Keratinocyte (primary cell): Measurements from ENCODE around the gene MALRD1. TPM values are rescaled to one million over a fixed set of nuclear protein-coding genes. Genes with fewer than 3 reads are reported as not detected.

Experiments used
- DNase-seq: peaks from one replicate; pipeline ENCODE4 v3.0.0-alpha.2; 2011; ENCODE audit warnings: low read depth, missing footprints, low spot score
- FAIRE-seq: peaks from 2 replicates; lab custom pipeline; 2011; peaks lifted over from hg19 to GRCh38; lab: Jason Lieb, UNC
- H2AFZ ChIP-seq: 2 replicates; pipeline ENCODE4 v1.6.0; 2012; ENCODE audit warnings: low read length, control low read depth, inconsistent platforms; ENCODE audit not compliant: control insufficient read depth
- H3K27ac ChIP-seq: 2 replicates; pipeline ENCODE4 v1.5.1; 2011; ENCODE audit warnings: low read length; ENCODE audit not compliant: control insufficient read depth, insufficient read depth
- H3K27me3 ChIP-seq: 3 replicates; pipeline ENCODE4 v1.6.0; 2011; ENCODE audit warnings: low read length; ENCODE audit not compliant: control insufficient read depth, insufficient read depth; ENCODE audit errors: extremely low read depth
- H3K36me3 ChIP-seq, 2 experiments: 2 replicates in 1 of 2; 3 replicates in 1 of 2; pipeline ENCODE4 v1.5.1; 2011; ENCODE audit warnings: low read length in 2 of 2, mild to moderate bottlenecking in 1 of 2; ENCODE audit not compliant: control insufficient read depth in 2 of 2, insufficient read depth in 2 of 2; ENCODE audit errors: extremely low read depth in 1 of 2
- H3K4me1 ChIP-seq: 3 replicates; pipeline ENCODE4 v1.5.1; 2011; ENCODE audit warnings: low read length; ENCODE audit not compliant: control insufficient read depth, insufficient read depth; ENCODE audit errors: extremely low read depth
- H3K4me2 ChIP-seq: 3 replicates; pipeline ENCODE4 v1.6.0; 2011; ENCODE audit warnings: low read depth, low read length; ENCODE audit not compliant: control insufficient read depth, insufficient read depth; ENCODE audit errors: extremely low read depth
- H3K4me3 ChIP-seq, 3 experiments: fragments of 200-600 bp in 1 of 3; sonication (generic) in 1 of 3; 2 replicates in 2 of 3; 3 replicates in 1 of 3; pipeline ENCODE4 v1.5.1; 2011 to 2016; ENCODE audit warnings: low read length in 3 of 3, mild to moderate bottlenecking in 3 of 3, control low read depth in 2 of 3, inconsistent platforms in 1 of 3, low read depth in 1 of 3, mixed read lengths in 1 of 3, mixed run types in 1 of 3, moderate library complexity in 1 of 3; ENCODE audit not compliant: control insufficient read depth in 2 of 3, insufficient read depth in 2 of 3; ENCODE audit errors: extremely low read depth in 1 of 3
- H3K79me2 ChIP-seq: 2 replicates; pipeline ENCODE4 v1.6.0; 2012; ENCODE audit warnings: low read length; ENCODE audit not compliant: control insufficient read depth, insufficient read depth
- H3K9ac ChIP-seq: 3 replicates; pipeline ENCODE4 v1.6.0; 2011; ENCODE audit warnings: low read length; ENCODE audit not compliant: control insufficient read depth, insufficient read depth; ENCODE audit errors: extremely low read depth
- H3K9me1 ChIP-seq: 3 replicates; pipeline ENCODE4 v1.6.0; 2011; ENCODE audit warnings: low read length; ENCODE audit not compliant: control insufficient read depth, insufficient read depth; ENCODE audit errors: extremely low read depth
- H3K9me3 ChIP-seq: 2 replicates; pipeline ENCODE4 v1.5.1; 2012; ENCODE audit warnings: low read depth, low read length; ENCODE audit not compliant: control insufficient read depth
- H4K20me1 ChIP-seq: 3 replicates; pipeline ENCODE4 v1.6.0; 2011; ENCODE audit warnings: low read length; ENCODE audit not compliant: control insufficient read depth, insufficient read depth; ENCODE audit errors: extremely low read depth
- EZH2 ChIP-seq: IDR thresholded peaks from one replicate; pipeline ENCODE4 v1.6.1; 2012; ENCODE audit warnings: inconsistent platforms, mild to moderate bottlenecking, low read length, moderate library complexity
- dilution Hi-C: fragments of 300-500 bp; cut with MboI; formaldehyde crosslinking; loops from one replicate; pipeline ENCODE4 v1.7.0; 2020; ENCODE audit warnings: low sequenced_read_pairs; ENCODE audit not compliant: extremely low pct_ligation_motif_present
- polyA plus RNA-seq, 5 experiments: library from polyadenylated mRNA; depleted of rRNA in 3 of 5; stranded (reverse) in 3 of 5; stranded (forward) in 1 of 5; unstranded in 1 of 5; fragments of >200 nt; gene quantifications; 1 replicate in 1 of 5; 2 replicates in 3 of 5; 3 replicates in 1 of 5; pipeline versions ENCODE4 v1.2.1 to v1.2.3, GENCODE V29; 2011 to 2012; ENCODE audit warnings: missing spikeins in 2 of 5, low read depth in 1 of 5, low replicate concordance in 1 of 5
- TF ChIP-seq, protein P1 (sequence below), 3 experiments: IDR thresholded peaks in 1 of 3; conservative IDR thresholded peaks in 1 of 3; optimal IDR thresholded peaks in 1 of 3; 2 replicates in 2 of 3; 3 replicates in 1 of 3; pipeline versions ENCODE3 to v1.5.1; 2011; ENCODE audit warnings: low read length in 3 of 3, mild to moderate bottlenecking in 3 of 3, moderate library complexity in 2 of 3, control low read depth in 1 of 3, inconsistent platforms in 1 of 3; ENCODE audit not compliant: insufficient read depth in 2 of 3; ENCODE audit errors: extremely low read depth in 1 of 3

MALRD1 gene
- polyA plus RNA-seq, 1 donor (not counting 4 experiments of a cell fraction or from before 2014, with no cell fraction given) = not detected

DNA sequence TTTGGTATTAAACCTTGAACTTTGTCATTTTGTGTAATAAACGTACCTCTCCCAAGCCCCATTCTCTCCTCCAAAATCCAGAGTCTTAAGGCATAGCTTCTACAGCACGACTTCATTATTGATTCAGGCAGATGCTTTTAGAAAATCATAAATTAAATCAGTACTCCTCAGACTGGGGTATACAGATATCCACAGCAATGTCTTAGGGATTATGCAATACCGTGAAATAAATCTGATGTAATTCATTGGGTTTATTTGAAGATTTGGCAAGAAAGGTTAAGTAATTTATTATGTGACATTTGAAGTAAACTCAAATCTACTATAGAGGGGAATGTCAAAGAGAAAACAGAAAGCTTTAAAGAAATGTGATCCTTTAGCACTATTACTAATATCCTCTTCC lies 521.5 kb downstream of the MALRD1 start:
- Histone ChIP-seq H4K20me1 (no peaks in the 10 kb centered on the region), H3K9me1 (no peaks in the 10 kb centered on the region), H3K4me3 (no peak overlapping the region), H3K79me2 (no peaks in the 10 kb centered on the region), H3K27ac (no peak overlapping the region), H3K9me3 (no peaks in the 10 kb centered on the region), H3K9ac (no peak overlapping the region), H2AFZ (no peak overlapping the region), H3K36me3 (no peaks in the 10 kb centered on the region), H3K4me2 (no peak overlapping the region), H3K4me1 (no peaks in the 10 kb centered on the region), H3K27me3 (no peaks in the 10 kb centered on the region)
- no peak for TF ChIP-seq EZH2
- TF ChIP-seq, protein P1, sequence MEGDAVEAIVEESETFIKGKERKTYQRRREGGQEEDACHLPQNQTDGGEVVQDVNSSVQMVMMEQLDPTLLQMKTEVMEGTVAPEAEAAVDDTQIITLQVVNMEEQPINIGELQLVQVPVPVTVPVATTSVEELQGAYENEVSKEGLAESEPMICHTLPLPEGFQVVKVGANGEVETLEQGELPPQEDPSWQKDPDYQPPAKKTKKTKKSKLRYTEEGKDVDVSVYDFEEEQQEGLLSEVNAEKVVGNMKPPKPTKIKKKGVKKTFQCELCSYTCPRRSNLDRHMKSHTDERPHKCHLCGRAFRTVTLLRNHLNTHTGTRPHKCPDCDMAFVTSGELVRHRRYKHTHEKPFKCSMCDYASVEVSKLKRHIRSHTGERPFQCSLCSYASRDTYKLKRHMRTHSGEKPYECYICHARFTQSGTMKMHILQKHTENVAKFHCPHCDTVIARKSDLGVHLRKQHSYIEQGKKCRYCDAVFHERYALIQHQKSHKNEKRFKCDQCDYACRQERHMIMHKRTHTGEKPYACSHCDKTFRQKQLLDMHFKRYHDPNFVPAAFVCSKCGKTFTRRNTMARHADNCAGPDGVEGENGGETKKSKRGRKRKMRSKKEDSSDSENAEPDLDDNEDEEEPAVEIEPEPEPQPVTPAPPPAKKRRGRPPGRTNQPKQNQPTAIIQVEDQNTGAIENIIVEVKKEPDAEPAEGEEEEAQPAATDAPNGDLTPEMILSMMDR (optimal IDR thresholded peaks at IDR 0.05 in 1 of 3, IDR thresholded peaks at IDR 0.05 in 1 of 3, conservative IDR thresholded peaks at IDR 0.05 in 1 of 3; ENCODE audit: extremely low read depth in 1 of 3, insufficient read depth in 2 of 3, low read length in 3 of 3) = no peak
- dilution Hi-C loops = no loop called here
- DNase-seq (no peak), FAIRE-seq (no peak)

DNA sequence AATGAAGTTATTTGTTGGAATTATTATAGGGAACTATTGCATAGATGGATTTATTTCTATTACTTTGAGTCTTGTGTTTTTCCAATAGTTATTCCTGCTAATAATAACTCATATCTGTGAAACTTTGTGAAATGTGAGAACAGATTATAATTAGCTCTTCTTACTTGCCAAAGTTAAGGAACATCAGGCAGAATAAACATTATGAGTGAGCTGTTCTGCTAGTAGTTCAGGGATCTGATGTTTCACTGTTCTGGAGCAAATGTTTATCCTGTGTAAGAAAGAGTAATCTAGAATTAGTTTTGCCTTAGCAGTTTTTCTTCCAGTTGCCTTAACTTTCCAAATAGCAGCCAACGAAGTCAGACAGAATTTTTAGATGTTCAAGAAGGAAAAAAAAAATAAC lies 522.4 kb downstream of the MALRD1 start:
- dilution Hi-C loops = no loop called here
- no peak for TF ChIP-seq EZH2
- TF ChIP-seq, protein P1 (optimal IDR thresholded peaks at IDR 0.05 in 1 of 3, IDR thresholded peaks at IDR 0.05 in 1 of 3, conservative IDR thresholded peaks at IDR 0.05 in 1 of 3; ENCODE audit: extremely low read depth in 1 of 3, insufficient read depth in 2 of 3, low read length in 3 of 3) = no peak

More for the DNA sequence above, 522.4 kb downstream of the MALRD1 start:
- Histone ChIP-seq H3K27me3 (no peaks in the 10 kb centered on the region), H3K4me2 (no peak overlapping the region), H3K4me3 (no peak overlapping the region), H3K9me3 (no peaks in the 10 kb centered on the region), H3K79me2 (no peaks in the 10 kb centered on the region), H2AFZ (no peak overlapping the region), H3K27ac (no peak overlapping the region), H3K36me3 (no peaks in the 10 kb centered on the region), H3K9me1 (no peaks in the 10 kb centered on the region), H4K20me1 (no peaks in the 10 kb centered on the region), H3K4me1 (no peaks in the 10 kb centered on the region), H3K9ac (no peak overlapping the region)
- DNase-seq = no peak
- FAIRE-seq = no peak
